HG03108 (cell line): ENCODE data around the gene CDHR4.
A peak's percentile ranks its signal among the peaks of the same experiment; 100 is the strongest.
"Not testable (repeated sequence)": the region's sequence is repeated elsewhere in the genome, so short reads cannot be mapped to it uniquely, and the experiment has no call there.

Experiments
- ATAC-seq: cut with Tn5 transposase; IDR thresholded peaks from one replicate; pipeline ENCODE4 v1.9.1; 2021; ENCODE audit warnings: moderate library complexity; ENCODE audit not compliant: unreplicated experiment

Gene CDHR4

GRCh38 chr3:49799761-49800160 is at the start of gene CDHR4:
Gene CDHR4, minus strand, starts transcription at chr3:49799873. Its CDS starts 61 bp downstream, at chr3:49799812.
- ATAC-seq = no peak

DNA sequence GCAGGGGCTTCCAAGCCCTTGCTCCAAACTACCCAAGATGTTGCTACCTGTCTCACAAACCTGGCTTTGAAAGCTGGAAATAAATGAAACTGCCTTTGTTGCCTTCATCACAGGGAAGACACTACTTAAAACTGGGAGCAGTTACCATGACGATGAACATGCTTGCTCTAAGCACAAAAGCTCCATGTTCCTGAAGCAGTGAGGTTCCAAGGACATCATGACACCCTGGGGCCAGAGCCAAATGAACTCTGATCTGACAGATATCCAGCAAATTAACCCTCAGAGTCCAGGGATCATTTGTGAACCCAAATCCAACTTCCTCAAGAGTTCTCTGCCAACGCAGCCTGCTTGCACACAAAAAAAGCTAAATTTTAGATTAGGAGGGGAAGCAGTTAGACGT is 46.0 kb upstream of the CDHR4 start:
- ATAC-seq = no peak

DNA sequence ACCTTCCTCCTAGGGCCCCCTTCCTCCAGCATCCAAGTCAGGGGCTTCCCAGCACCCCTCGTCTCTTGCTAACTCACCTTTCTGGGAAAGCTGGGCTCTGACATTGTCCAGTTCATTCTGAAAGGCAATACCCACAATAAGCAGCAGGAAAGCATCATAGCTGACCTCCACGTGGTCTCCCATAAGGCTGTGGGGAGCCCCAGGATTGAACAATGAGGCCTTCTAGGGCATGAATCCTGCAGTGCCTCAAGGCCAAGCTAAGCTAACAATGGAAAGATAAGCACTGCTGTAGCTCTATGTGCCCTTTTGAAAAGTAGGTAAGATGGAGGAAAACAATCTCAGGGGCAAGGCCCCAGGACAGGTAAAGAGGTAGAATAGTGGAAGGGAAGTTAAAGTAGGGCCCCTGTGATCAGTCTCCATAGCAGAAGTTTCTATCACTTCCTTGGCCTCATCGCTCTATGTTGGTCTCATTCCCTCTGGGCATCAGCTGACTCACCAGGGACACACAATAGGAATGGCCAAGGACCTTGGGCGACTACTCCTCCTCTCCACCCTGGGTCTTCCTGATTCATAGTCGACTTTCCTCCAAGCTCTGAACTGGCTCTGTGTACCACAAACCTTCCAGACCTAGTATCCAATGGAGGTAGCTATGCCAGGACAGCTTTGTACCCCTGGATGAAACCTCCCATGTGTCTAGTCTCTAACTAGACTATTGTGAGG is 45.0 kb upstream of the CDHR4 start:
- ATAC-seq = no peak

- no peak for ATAC-seq
Observed at GRCh38 chr3:49842843-49843517, 43.3 kb upstream of the CDHR4 start.

DNA sequence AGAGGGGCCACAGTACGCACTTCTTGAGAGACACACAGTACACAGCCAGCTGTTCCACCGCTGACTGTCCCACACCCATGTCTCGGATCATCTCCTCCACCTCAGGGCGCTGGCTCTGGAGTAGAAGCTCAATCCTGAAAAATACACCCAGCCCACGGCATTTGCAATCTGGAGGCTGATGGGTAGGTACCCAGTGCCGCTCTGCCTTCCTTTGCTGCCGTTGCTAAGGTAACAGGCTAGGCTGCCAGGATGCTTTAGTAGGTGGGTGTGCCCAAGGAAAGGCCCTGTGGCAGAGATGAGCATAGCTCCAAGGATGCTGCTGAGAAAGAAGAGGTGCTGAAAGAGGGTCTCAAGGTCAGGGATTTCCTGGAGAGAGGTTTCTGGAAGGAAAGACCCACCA is 42.1 kb upstream of the CDHR4 start:
- ATAC-seq = no peak

- ATAC-seq = no peak
Observed at GRCh38 chr3:49841126-49841696, 41.5 kb upstream of the CDHR4 start.

DNA sequence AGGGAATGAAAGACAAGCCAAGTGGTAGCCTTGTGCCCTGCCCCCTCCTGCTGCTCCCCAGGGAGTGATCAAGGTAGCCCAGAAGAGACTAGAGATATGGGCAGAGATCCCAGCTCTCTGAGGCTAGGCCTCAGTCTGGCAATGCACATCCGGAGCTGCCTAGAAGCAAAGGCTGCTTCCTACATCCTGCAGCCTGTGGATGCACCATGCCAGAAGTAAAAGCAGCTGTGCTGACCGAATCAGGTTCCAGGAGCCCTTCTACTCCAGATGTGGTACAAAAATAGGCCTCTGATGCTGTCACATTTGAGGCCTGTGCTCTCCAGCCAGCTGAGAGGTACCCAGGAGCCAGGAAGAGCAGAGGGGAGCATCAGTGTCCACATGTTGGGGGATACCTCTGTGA is 40.7 kb upstream of the CDHR4 start:
- no peak for ATAC-seq

DNA sequence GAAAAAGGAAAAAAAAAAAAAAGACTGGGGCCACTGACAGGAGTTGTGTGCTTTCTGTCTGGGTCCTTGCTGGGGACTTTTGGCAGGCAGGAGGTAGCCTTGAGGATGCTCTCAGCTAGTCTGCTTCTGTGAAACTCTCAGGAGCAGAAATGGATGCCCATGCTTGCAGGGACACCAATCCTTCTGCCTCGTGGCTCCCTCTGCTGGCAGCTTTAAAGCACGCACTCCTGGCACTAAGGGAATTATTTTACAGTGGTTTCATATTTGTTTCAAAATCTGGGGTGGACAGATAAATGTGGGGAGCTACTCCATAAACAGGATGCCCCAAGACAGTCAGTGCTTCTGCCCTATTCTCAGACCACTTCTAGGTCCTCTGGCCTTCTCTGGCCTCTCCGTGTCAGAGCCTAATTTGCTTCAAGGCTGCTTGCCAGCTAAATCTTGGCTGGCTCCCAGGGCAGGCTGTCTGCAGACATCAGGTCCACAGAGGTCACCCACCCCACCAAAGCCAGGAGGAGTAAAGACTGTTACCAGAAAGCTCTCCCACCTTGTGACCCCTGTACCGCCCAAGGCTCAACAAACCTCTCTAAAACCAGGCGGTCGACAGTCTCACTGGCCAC is 39.6 kb upstream of the CDHR4 start:
- ATAC-seq = no peak

DNA sequence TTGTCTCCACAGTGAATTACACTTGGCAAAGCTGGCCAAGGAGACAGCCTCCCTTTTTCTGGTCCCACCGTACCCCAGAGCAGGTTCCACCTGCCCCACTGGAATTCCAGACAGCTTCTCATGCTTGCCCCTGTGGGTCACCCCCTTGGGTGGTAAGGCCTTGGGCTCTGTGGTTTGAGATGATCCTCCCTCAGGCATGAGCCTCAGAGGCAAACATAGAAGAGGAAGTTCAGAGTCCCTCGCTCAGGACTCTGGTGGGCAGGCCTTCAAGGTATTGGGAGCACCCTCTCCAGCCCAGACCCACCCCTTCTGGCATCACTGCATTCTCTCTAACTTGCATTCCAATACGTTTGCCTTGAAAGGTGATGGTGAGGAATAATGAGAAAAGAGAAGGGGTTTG is 31.7 kb upstream of the CDHR4 start:
- no peak for ATAC-seq

GRCh38 chr3:49826016-49826415 is 26.3 kb upstream of the CDHR4 start:
- no peak for ATAC-seq

- ATAC-seq = not testable (repeated sequence)
Observed at GRCh38 chr3:49823131-49823530, 23.5 kb upstream of the CDHR4 start.

DNA sequence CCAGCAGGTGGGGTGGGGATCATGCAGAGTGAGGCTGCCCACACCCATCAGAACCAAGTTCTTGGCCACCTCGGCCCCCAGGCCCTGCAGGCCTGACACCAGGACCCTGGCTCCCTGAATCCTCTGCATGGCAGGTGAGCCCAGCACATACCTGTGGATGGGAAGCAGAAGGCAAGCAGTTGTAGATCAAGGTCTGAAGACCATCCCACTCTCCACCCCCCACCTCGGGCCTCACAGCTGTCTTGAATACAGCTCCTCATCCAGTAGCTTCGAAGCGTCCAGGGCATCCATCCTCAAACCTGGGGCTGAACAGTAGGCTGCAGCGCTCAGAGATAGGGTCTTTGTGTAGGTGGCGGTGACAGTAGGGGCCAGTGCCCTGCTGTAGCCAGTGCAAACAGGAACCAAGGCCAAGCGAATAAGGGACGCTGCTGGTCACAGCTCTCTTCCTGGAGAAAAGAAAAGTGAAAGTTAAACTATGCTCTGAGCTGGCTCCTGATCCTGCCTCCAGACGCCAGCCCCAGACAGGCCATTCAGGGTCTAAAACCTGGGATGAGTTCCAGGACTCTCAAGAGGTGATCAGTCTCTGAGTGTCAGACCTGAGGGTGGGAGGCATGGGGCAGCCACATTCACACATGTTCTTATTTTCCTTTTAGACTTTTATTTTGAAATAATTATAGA is 14.0 kb upstream of the CDHR4 start, which contains the start of gene UBA7:
UBA7 (minus strand) TSS at position 457 of the 678 bp plus-strand sequence; CDS start at position 291, 166 bp downstream.
- peak; percentile 88 for ATAC-seq

- no peak for ATAC-seq
Observed at GRCh38 chr3:49812916-49813496, 13.3 kb upstream of the CDHR4 start.

GRCh38 chr3:49807431-49808114 is 7.9 kb upstream of the CDHR4 start:
- ATAC-seq = no peak

- no peak for ATAC-seq
Observed at GRCh38 chr3:49806850-49807249, 7.2 kb upstream of the CDHR4 start.

- no peak for ATAC-seq
Observed at GRCh38 chr3:49805897-49806701, 6.4 kb upstream of the CDHR4 start.

GRCh38 chr3:49805367-49805782 is 5.7 kb upstream of the CDHR4 start:
- ATAC-seq = peak; percentile 27

- ATAC-seq = no peak
Observed at GRCh38 chr3:49804141-49805041, 4.7 kb upstream of the CDHR4 start.
